Endodermal cell (in vitro differentiated cells): Measurements from ENCODE around the gene KCNK4. TPM values are rescaled to one million over a fixed set of nuclear protein-coding genes. Genes with fewer than 3 reads are reported as not detected.

Experiments used
- DNase-seq: peaks from one replicate; pipeline ENCODE4 v3.0.0-alpha.2; 2017
- H3K27ac ChIP-seq: 2 replicates; pipeline ENCODE4 v1.5.1; 2013; ENCODE audit warnings: mild to moderate bottlenecking, low read depth, low read length, moderate library complexity
- H3K27me3 ChIP-seq: 2 replicates; pipeline ENCODE4 v1.6.1; 2013; ENCODE audit warnings: mild to moderate bottlenecking, low read length, moderate library complexity; ENCODE audit not compliant: insufficient read depth, control insufficient read depth, poor library complexity, severe bottlenecking
- H3K36me3 ChIP-seq: 2 replicates; pipeline ENCODE4 v1.7.0; 2013; ENCODE audit warnings: mild to moderate bottlenecking, low read length, moderate library complexity; ENCODE audit not compliant: control insufficient read depth, insufficient read depth
- H3K4me1 ChIP-seq: one replicate; pipeline ENCODE4 v1.7.0; 2013; ENCODE audit warnings: low read length; ENCODE audit not compliant: control insufficient read depth, insufficient read depth
- H3K4me3 ChIP-seq: 2 replicates; pipeline ENCODE4 v1.5.1; 2013; ENCODE audit warnings: mild to moderate bottlenecking, low read length, moderate library complexity
- H3K9ac ChIP-seq: 2 replicates; pipeline ENCODE4 v1.6.1; 2013; ENCODE audit warnings: mild to moderate bottlenecking, low read length, moderate library complexity; ENCODE audit not compliant: poor library complexity, severe bottlenecking; ENCODE audit errors: extremely low read depth
- H3K9me3 ChIP-seq: 2 replicates; pipeline ENCODE4 v1.6.1; 2013; ENCODE audit warnings: mild to moderate bottlenecking, low read length, moderate library complexity; ENCODE audit not compliant: control insufficient read depth
- H3K27ac Mint-ChIP-seq: 2 replicates; pipeline ENCODE4 v1.8.0; 2020; ENCODE audit warnings: mixed read lengths
- H3K27me3 Mint-ChIP-seq: 2 replicates; pipeline ENCODE4 v1.8.0; 2021; ENCODE audit warnings: mild to moderate bottlenecking, mixed read lengths; ENCODE audit not compliant: insufficient read depth
- H3K36me3 Mint-ChIP-seq: 2 replicates; pipeline ENCODE4 v1.8.0; 2020; ENCODE audit warnings: low read depth, mixed read lengths
- H3K4me1 Mint-ChIP-seq: 2 replicates; pipeline ENCODE4 v1.8.0; 2020; ENCODE audit warnings: mixed read lengths
- H3K4me3 Mint-ChIP-seq: 2 replicates; pipeline ENCODE4 v1.8.0; 2020; ENCODE audit warnings: mild to moderate bottlenecking, moderate library complexity, mixed read lengths
- H3K9me3 Mint-ChIP-seq: 2 replicates; pipeline ENCODE4 v1.8.0; 2020; ENCODE audit warnings: mild to moderate bottlenecking, mixed read lengths
- WGBS, 2 experiments: methylation state at CpG; one replicate each; pipeline versions ENCODE4 v1.1.5 to v1.1.7; 2013; ENCODE audit warnings: missing lambda C conversion rate in 2 of 2, mixed read lengths in 1 of 2; ENCODE audit not compliant: insufficient coverage in 1 of 2, insufficient read length in 1 of 2; 5-methylcytosine and 5-hydroxymethylcytosine counted together
- total RNA-seq, 2 donors: library from RNA; stranded (reverse); fragmentation: NEBNext Ultra II Directional in 1 of 2; extraction: Animal tissue kit (Norgen Biotek cat#: 25700) in 1 of 2; gene quantifications; 2 replicates in 1 of 2; 3 replicates in 1 of 2; pipeline ENCODE4 v1.2.1, GENCODE V29; 2021
- TF ChIP-seq, protein P1 (sequence below): fragments of 200-600 bp; sonication (generic); conservative IDR thresholded peaks from 2 replicates; pipeline ENCODE4 v1.5.0; 2021; ENCODE audit warnings: antibody characterized with exemption, mild to moderate bottlenecking

KCNK4 gene
- total RNA-seq, 2 donors from 2014 or later: not detected

DNA sequence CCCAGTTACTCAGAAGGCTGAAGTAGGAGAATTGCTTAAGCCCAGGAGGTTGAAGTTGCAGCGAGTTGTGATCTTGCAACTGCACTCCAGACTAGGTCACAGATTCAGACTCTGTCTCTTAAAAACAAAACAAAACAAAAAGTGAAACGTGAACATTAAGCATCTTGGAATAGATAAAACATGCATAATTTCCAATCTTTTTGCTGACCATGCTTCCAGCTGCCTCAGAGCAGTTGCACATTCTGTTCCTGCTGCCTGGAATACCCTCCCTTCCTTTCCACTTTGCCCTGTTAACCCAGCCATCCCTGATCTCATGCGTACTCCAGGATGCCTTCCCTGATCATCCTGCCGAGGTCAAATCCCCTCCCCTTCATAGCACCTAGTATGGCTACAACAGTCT, 48.2 kb downstream of the KCNK4 start:
- Mint-ChIP-seq H3K27ac (no peak overlapping the region), H3K36me3 (no peaks in the 10 kb centered on the region), H3K4me3 (no peak overlapping the region), H3K27me3 (peaks cover 13% of the 10 kb centered on the region), H3K4me1 (peaks cover 11% of the 10 kb centered on the region), H3K9me3 (no peaks in the 10 kb centered on the region)
- DNase-seq: no peak
- TF ChIP-seq, protein P1, sequence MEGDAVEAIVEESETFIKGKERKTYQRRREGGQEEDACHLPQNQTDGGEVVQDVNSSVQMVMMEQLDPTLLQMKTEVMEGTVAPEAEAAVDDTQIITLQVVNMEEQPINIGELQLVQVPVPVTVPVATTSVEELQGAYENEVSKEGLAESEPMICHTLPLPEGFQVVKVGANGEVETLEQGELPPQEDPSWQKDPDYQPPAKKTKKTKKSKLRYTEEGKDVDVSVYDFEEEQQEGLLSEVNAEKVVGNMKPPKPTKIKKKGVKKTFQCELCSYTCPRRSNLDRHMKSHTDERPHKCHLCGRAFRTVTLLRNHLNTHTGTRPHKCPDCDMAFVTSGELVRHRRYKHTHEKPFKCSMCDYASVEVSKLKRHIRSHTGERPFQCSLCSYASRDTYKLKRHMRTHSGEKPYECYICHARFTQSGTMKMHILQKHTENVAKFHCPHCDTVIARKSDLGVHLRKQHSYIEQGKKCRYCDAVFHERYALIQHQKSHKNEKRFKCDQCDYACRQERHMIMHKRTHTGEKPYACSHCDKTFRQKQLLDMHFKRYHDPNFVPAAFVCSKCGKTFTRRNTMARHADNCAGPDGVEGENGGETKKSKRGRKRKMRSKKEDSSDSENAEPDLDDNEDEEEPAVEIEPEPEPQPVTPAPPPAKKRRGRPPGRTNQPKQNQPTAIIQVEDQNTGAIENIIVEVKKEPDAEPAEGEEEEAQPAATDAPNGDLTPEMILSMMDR: no peak
- H3K9me3 ChIP-seq: no peaks in the 10 kb centered on the region
- H3K9ac ChIP-seq: no peak overlapping the region
- 82 to 90% methylated on average over 2 to 4 of the region's 4 CpGs for WGBS, 2 experiments
- H3K4me1 ChIP-seq: no peaks in the 10 kb centered on the region
- H3K36me3 ChIP-seq: no peaks in the 10 kb centered on the region
- H3K27me3 ChIP-seq: no peaks in the 10 kb centered on the region
- H3K4me3 ChIP-seq: no peak overlapping the region
- H3K27ac ChIP-seq: no peak overlapping the region

DNA sequence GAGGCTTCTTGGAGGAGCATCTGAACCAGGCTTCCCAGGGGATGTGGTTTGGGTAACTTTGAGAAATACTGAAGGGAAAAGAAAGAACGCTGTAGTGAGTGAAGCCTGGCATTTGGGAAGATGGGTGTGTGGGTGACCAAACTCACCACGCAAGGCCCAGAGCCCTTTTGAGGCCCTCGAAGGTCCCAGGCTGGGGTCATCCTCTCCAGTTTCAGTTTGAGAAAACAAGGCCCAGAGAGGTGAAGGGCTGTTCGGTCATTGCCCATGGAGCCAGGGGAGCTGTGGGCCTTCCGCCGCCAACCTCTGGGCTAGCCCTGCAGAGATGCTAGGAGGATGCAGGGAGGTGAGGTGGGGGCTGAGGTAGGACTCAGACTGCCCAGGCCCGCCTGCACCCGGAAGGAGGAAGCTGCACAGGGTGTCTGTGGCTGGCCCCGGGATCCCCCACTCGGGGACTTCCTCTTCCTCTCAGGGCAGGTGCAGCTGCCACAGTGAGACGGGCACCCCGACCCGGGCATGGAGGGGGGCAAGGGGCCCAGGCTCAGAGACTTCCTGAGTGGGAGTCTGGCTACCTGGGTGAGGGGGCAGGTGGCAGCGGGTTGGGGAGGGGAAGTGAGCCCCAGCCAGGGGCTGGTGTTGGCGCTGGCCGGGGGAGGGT, 48.8 kb downstream of the KCNK4 start, which contains the start of gene CCDC88B:
Gene CCDC88B, plus strand, starts transcription at position 451 of the 655 bp plus-strand sequence. Its CDS starts 63 bp downstream, at position 514.
- TF ChIP-seq, protein P1: no peak
- no peaks in the 10 kb centered on the region for H3K4me1 ChIP-seq
- DNase-seq: no peak
- Mint-ChIP-seq H3K27ac (no peak within 1 kb of the TSS), H3K9me3 (no peaks in the 10 kb centered on the region), H3K36me3 (no peaks in the 10 kb centered on the region), H3K4me1 (peaks cover 11% of the 10 kb centered on the region), H3K27me3 (peaks cover 13% of the 10 kb centered on the region), H3K4me3 (peak within 1 kb of the TSS; percentile 59)
- WGBS, 2 experiments: 91 to 97% methylated on average over 4 to 16 of the region's 16 CpGs
- no peak within 1 kb of the TSS for H3K27ac ChIP-seq
- H3K9me3 ChIP-seq: no peaks in the 10 kb centered on the region
- H3K9ac ChIP-seq: no peak within 1 kb of the TSS
- no peaks in the 10 kb centered on the region for H3K27me3 ChIP-seq
- H3K4me3 ChIP-seq: no peak within 1 kb of the TSS
- no peaks in the 10 kb centered on the region for H3K36me3 ChIP-seq

DNA sequence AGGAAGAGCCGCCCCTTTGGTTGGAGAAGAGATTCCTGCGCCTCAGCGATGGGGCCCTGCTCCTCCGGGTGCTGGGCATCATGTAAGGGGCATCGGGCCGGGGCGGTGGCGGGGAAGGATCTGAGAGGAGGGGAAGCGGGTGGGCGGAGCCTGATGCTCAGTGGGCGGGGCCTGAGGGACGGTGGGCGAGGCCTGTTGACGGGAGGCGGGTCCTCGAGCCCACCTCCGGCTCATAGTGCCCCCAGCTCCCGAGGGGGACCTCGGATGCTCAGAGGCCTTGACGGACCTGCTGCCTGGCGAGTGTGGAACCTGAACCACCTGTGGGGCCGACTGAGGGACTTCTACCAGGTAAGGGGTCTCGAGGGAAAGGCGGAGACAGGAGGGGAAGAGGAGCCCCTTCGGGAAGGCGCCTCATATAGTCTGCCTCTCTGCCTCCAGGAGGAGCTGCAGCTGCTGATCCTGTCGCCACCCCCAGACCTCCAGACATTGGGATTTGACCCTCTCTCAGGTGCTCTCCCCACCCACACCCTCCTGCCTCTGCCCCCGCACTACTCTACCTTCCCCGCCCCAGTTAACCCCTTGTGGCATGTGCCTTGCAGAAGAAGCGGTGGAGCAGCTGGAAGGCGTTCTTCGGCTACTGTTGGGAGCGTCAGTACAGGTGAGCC, 49.7 kb downstream of the KCNK4 start:
- H3K9ac ChIP-seq: no peak overlapping the region
- H3K4me1 ChIP-seq: no peaks in the 10 kb centered on the region
- DNase-seq: peak; percentile 96
- H3K4me1 Mint-ChIP-seq: peaks cover 7% of the 10 kb centered on the region
- H3K9me3 Mint-ChIP-seq: no peaks in the 10 kb centered on the region
- no peak overlapping the region for H3K4me3 ChIP-seq
- H3K27ac Mint-ChIP-seq: no peak overlapping the region
- H3K36me3 Mint-ChIP-seq: peaks cover 3% of the 10 kb centered on the region
- H3K9me3 ChIP-seq: no peaks in the 10 kb centered on the region
- H3K4me3 Mint-ChIP-seq: peak overlapping the region; percentile 59
- TF ChIP-seq, protein P1: peak; percentile 71
- peaks cover 13% of the 10 kb centered on the region for H3K27me3 Mint-ChIP-seq
- WGBS, 2 experiments: 56 to 74% methylated on average over 20 to 33 of the region's 33 CpGs
- H3K27ac ChIP-seq: no peak overlapping the region
- no peaks in the 10 kb centered on the region for H3K36me3 ChIP-seq
- H3K27me3 ChIP-seq: no peaks in the 10 kb centered on the region
